ENCODE data around the gene DPEP3.

The DPEP3 gene

GRCh38 chr16:67969254-67970039 is 10.9 kb downstream of the DPEP3 start:
- peaks cover 0 to 38% (median 32%) of the 10 kb centered on the region in 4 donors for H3K4me1 ChIP-seq
- TF ChIP-seq, protein P1, sequence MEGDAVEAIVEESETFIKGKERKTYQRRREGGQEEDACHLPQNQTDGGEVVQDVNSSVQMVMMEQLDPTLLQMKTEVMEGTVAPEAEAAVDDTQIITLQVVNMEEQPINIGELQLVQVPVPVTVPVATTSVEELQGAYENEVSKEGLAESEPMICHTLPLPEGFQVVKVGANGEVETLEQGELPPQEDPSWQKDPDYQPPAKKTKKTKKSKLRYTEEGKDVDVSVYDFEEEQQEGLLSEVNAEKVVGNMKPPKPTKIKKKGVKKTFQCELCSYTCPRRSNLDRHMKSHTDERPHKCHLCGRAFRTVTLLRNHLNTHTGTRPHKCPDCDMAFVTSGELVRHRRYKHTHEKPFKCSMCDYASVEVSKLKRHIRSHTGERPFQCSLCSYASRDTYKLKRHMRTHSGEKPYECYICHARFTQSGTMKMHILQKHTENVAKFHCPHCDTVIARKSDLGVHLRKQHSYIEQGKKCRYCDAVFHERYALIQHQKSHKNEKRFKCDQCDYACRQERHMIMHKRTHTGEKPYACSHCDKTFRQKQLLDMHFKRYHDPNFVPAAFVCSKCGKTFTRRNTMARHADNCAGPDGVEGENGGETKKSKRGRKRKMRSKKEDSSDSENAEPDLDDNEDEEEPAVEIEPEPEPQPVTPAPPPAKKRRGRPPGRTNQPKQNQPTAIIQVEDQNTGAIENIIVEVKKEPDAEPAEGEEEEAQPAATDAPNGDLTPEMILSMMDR (IDR thresholded peaks at IDR 0.05), result no peak
- H3K27ac ChIP-seq, result peak overlapping the region; percentile 95 to 96
- no peaks in the 10 kb centered on the region for H3K36me3 ChIP-seq
- no peaks in the 10 kb centered on the region for H3K27me3 ChIP-seq
- no peaks in the 10 kb centered on the region for H3K9me3 ChIP-seq
- peak overlapping the region; percentile 93 to 98 for H3K4me3 ChIP-seq
- intact Hi-C loops (cut with DNase I; ENCODE audit: low total_unique reads), result no loop called here
- no peak for DNase-seq

GRCh38 chr16:67968400-67969253 is 11.7 kb downstream of the DPEP3 start, which contains the start of gene SLC12A4:
TSS of gene SLC12A4 (minus strand) at chr16:67968637. CDS start at chr16:67968553, 84 bp downstream.
- Histone ChIP-seq H3K9me3 (no peaks in the 10 kb centered on the region), H3K27me3 (no peaks in the 10 kb centered on the region), H3K4me3 (peak within 1 kb of the TSS; percentile 93 to 98), H3K27ac (peak within 1 kb of the TSS; percentile 95 to 96), H3K4me1 (peaks cover 0 to 46% (median 40%) of the 10 kb centered on the region in 4 donors), H3K36me3 (peaks cover 0 to 1% (median 0%) of the 10 kb centered on the region in 3 donors)
- DNase-seq, result peak; percentile 84 to 94
- TF ChIP-seq, protein P1 (IDR thresholded peaks at IDR 0.05), result no peak
- intact Hi-C loops (cut with DNase I; ENCODE audit: low total_unique reads), result no loop called here

- Histone ChIP-seq H3K27me3 (no peaks in the 10 kb centered on the region), H3K27ac (peak overlapping the region; percentile 95 to 96), H3K4me3 (peak overlapping the region; percentile 93 to 98), H3K36me3 (peaks cover 0 to 8% (median 4%) of the 10 kb centered on the region in 3 donors), H3K4me1 (peaks cover 0 to 51% (median 46%) of the 10 kb centered on the region in 4 donors), H3K9me3 (no peaks in the 10 kb centered on the region)
- intact Hi-C loops (cut with DNase I; ENCODE audit: low total_unique reads), result no loop called here
- TF ChIP-seq, protein P1 (IDR thresholded peaks at IDR 0.05), result no peak
- DNase-seq, result no peak
Observed at GRCh38 chr16:67967958-67968399, 12.3 kb downstream of the DPEP3 start.

- H3K27ac ChIP-seq, result peak overlapping the region; percentile 95 to 96
- DNase-seq, result no peak
- H3K4me3 ChIP-seq, result peak overlapping the region; percentile 93 to 98
- no peaks in the 10 kb centered on the region for H3K27me3 ChIP-seq
- H3K4me1 ChIP-seq, result peaks cover 0 to 55% (median 49%) of the 10 kb centered on the region in 4 donors
- peaks cover 5 to 14% (median 10%) of the 10 kb centered on the region in 3 donors for H3K36me3 ChIP-seq
- no peaks in the 10 kb centered on the region for H3K9me3 ChIP-seq
- TF ChIP-seq, protein P1 (IDR thresholded peaks at IDR 0.05), result no peak
- intact Hi-C loops (cut with DNase I; ENCODE audit: low total_unique reads), result no loop called here
Observed at GRCh38 chr16:67967183-67967957, 12.9 kb downstream of the DPEP3 start.

Measured in tibial artery (tissue), 4 donors.